Mucosa of descending colon (tissue), 3 donors: ENCODE measurements around the gene KLHL35. TPM values are rescaled to one million over a fixed set of nuclear protein-coding genes. Genes with fewer than 3 reads are reported as not detected.

Experiments
- ATAC-seq: fragments of 200-7000 bp; cut with Tn5 transposase; one replicate; pipeline ENCODE4 v1.9.1; 2020; ENCODE audit warnings: mild to moderate bottlenecking, moderate library complexity
- DNase-seq, 3 donors: peaks; one replicate each; pipeline ENCODE4 v3.0.0-alpha.2; 2020
- H3K36me3 ChIP-seq: fragments of 200-600 bp; one replicate; pipeline ENCODE4 v1.8.0; 2021; ENCODE audit warnings: low read depth, mild to moderate bottlenecking
- H3K4me1 ChIP-seq: fragments of 200-600 bp; one replicate; pipeline ENCODE4 v1.8.0; 2021; ENCODE audit warnings: low read depth, mild to moderate bottlenecking
- H3K4me3 ChIP-seq: fragments of 200-600 bp; one replicate; pipeline ENCODE4 v1.8.0; 2021; ENCODE audit warnings: mild to moderate bottlenecking
- H3K9me3 ChIP-seq: fragments of 200-600 bp; one replicate; pipeline ENCODE4 v1.8.0; 2021; ENCODE audit warnings: mild to moderate bottlenecking
- intact Hi-C, 2 donors: fragments of 100-400 bp; cut with DNase I in 1 of 2; cut with micrococcal nuclease in 1 of 2; formaldehyde crosslinking; loops; one replicate each; pipeline versions ENCODE4 v1.11.0 to v1.11.1; 2022; cut with DNase I, micrococcal nuclease
- total RNA-seq, 3 donors: library from RNA; stranded (reverse); fragmentation: NEBNext Ultra II Directional in 2 of 3; extraction: Animal tissue kit (Norgen Biotek cat#: 25700) in 2 of 3; gene quantifications; one replicate each; pipeline versions ENCODE4 v1.2.1 to v1.2.4, GENCODE V29; 2021 to 2023
- TF ChIP-seq, protein P1 (sequence below): fragments of 200-600 bp; IDR thresholded peaks from one replicate; pipeline ENCODE4 v1.8.0; 2022; ENCODE audit warnings: antibody characterized with exemption, mild to moderate bottlenecking
- donor health status: DM: no; HTN: no; CAD: no; lungs with moderate emphysema.
- donor health status: DM: no; HTN: no; CAD: no.
- donor health status: DM: no; HTN: yes; CAD: no.

Gene KLHL35
- total RNA-seq, 3 donors from 2014 or later: 0.25 to 1.7 (median 0.49) TPM

- DNase-seq (no peak), ATAC-seq (no peak)
- Histone ChIP-seq H3K36me3 (peaks cover 8% of the 10 kb centered on the region), H3K9me3 (no peaks in the 10 kb centered on the region), H3K4me3 (no peak overlapping the region), H3K4me1 (peaks cover 11% of the 10 kb centered on the region)
- TF ChIP-seq, protein P1, sequence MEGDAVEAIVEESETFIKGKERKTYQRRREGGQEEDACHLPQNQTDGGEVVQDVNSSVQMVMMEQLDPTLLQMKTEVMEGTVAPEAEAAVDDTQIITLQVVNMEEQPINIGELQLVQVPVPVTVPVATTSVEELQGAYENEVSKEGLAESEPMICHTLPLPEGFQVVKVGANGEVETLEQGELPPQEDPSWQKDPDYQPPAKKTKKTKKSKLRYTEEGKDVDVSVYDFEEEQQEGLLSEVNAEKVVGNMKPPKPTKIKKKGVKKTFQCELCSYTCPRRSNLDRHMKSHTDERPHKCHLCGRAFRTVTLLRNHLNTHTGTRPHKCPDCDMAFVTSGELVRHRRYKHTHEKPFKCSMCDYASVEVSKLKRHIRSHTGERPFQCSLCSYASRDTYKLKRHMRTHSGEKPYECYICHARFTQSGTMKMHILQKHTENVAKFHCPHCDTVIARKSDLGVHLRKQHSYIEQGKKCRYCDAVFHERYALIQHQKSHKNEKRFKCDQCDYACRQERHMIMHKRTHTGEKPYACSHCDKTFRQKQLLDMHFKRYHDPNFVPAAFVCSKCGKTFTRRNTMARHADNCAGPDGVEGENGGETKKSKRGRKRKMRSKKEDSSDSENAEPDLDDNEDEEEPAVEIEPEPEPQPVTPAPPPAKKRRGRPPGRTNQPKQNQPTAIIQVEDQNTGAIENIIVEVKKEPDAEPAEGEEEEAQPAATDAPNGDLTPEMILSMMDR: no peak
- intact Hi-C loops: no loop called here
Observed at GRCh38 chr11:75398906-75399305, 34.1 kb downstream of the KLHL35 start.

DNA sequence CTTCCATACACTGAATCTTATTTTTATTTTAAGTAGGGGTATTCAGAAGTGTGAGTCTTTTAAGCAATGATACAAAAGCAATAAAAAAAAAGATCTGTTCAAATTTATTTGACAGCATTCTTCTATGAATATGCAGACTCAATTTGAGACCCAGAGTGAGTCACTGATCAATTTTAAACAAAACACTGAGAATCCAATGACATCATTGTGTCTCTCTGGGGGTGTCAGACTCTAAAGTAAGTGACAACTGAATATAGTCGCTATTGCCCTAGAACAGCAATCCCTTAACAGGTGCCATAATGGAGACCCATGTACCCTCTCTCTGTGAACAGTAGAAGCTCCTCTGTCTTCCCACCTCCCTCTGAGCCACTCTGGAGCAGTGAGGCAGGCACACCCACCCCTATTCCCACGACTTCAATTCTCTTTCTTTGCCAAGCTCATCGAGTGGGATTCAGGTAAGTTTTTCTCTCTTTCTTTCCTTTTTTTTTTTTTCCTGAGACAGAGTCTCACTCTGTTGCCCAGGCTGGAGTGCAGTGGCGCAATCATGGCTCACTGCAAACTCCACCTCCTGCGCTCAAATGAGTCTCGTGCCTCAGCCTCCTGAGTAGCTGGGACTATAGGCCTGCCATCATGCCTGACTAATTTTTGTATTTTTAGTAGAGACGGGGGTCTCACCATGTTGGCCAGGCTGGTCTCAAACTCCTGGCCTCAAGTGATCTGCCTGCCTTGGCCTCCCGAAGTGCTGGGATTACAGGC lies 38.7 kb downstream of the KLHL35 start:
- ATAC-seq (no peak), DNase-seq (no peak)
- Histone ChIP-seq H3K4me3 (no peak overlapping the region), H3K36me3 (no peaks in the 10 kb centered on the region), H3K9me3 (no peaks in the 10 kb centered on the region), H3K4me1 (no peaks in the 10 kb centered on the region)
- TF ChIP-seq, protein P1: no peak
- intact Hi-C loops: no loop called here

GRCh38 chr11:75389925-75390324 lies 43.1 kb downstream of the KLHL35 start:
- no peak for ATAC-seq
- DNase-seq: no peak
- Histone ChIP-seq H3K4me3 (no peak overlapping the region), H3K36me3 (no peaks in the 10 kb centered on the region), H3K4me1 (peaks cover 22% of the 10 kb centered on the region), H3K9me3 (no peaks in the 10 kb centered on the region)
- TF ChIP-seq, protein P1: no peak
- intact Hi-C loops: loop anchor here (5.0 to 10.0 kb wide), 2 partner anchors 65 to 108 kb away; no protein-coding TSS in a partner anchor

DNA sequence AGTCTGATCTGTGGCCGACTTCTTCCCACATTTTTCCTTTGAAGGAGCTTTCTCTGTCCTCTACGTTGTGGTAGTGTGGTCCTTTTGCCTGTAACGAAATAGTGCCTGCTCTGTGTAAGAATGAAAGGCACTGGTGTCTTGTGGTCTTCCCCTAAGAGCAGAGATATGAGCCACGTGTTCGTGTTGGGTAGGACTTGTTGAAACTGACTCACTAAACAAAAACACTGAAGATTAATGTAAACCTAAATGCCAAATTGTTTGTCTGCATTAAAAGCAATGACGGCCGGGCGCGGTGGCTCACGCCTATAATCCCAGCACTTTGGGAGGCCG lies 43.8 kb downstream of the KLHL35 start:
- TF ChIP-seq, protein P1: no peak
- no peak for ATAC-seq
- Histone ChIP-seq H3K9me3 (no peaks in the 10 kb centered on the region), H3K4me1 (peaks cover 28% of the 10 kb centered on the region), H3K4me3 (no peak overlapping the region), H3K36me3 (no peaks in the 10 kb centered on the region)
- DNase-seq: no peak
- intact Hi-C loops: loop anchor here (5.0 to 10.0 kb wide), 2 partner anchors 64 to 107 kb away; no protein-coding TSS in a partner anchor

DNA sequence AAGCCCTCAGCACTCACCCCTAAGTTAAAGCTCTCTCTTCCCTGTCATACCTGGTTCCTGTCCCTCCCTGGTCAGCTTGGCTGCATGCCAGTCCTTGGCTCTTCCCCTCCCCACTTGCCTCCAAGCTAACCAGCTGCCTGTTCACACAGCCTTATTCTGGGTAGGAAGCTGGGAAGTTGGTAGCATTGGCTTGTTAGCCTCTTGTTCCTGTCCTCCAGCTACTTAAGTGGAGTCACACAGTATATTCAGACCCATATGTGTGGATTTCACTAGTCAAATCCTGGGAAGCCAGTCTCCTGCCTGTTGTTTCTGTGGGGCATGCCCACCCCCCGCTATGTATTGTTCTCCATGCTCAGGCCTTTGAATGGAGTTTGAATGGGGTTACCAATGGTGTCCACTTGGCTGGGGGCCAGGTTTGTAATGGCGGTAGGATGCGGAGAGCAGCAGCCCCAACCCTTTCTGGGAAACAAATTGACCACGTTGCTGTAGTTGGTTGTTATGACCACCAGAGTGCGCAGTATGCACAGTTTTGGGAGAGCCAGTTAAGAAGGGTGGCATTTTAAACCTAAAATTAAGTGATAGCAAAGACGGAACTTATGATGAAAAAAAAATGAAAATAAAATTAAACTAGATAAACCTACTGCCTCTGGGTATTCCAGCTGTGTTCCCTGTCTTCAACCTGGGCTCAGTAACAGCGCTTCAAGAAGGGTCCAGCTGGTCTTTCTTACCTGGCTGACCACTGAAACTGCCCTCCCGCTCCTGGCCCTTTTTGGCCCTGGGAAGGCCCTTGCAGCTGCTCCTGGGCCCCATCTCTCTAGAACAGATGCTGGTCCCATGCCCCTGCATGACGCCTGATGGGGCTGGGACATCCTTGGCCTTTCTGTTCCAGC lies 44.4 kb downstream of the KLHL35 start:
- DNase-seq: peak; percentile 76 to 84 (median 83)
- ATAC-seq: peak; percentile 62
- no peaks in the 10 kb centered on the region for H3K36me3 ChIP-seq
- TF ChIP-seq, protein P1: peak; percentile 73
- no peaks in the 10 kb centered on the region for H3K9me3 ChIP-seq
- H3K4me1 ChIP-seq: peaks cover 30% of the 10 kb centered on the region
- H3K4me3 ChIP-seq: no peak overlapping the region
- intact Hi-C loops: loop anchor here (5.0 to 10.0 kb wide), 2 partner anchors 64 to 106 kb away; no protein-coding TSS in a partner anchor
